ENCODE data around the gene RCHY1.
"Not testable (repeated sequence)": the region's sequence is repeated elsewhere in the genome, so short reads cannot be mapped to it uniquely, and the experiment has no call there.

DNA sequence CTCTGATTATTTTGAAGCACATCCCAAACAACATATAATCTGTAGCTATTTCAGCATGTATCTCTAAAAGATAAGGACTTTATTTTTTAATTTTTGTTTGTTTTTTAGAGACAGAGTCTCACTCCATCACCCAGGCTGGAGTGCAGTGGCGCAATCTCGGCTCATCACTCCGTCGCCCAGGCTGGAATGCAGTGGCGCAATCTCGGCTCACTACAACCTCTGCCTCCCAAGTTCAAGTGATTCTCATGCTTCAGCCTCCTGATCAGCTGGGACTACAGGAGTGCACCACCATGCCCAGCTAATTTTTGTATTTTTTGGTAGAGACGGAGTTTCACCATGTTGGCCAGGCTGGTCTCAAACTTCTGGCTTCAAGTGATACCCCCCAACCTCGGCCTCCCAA is 30.0 kb upstream of the RCHY1 start:
- TF ChIP-seq, protein P1, sequence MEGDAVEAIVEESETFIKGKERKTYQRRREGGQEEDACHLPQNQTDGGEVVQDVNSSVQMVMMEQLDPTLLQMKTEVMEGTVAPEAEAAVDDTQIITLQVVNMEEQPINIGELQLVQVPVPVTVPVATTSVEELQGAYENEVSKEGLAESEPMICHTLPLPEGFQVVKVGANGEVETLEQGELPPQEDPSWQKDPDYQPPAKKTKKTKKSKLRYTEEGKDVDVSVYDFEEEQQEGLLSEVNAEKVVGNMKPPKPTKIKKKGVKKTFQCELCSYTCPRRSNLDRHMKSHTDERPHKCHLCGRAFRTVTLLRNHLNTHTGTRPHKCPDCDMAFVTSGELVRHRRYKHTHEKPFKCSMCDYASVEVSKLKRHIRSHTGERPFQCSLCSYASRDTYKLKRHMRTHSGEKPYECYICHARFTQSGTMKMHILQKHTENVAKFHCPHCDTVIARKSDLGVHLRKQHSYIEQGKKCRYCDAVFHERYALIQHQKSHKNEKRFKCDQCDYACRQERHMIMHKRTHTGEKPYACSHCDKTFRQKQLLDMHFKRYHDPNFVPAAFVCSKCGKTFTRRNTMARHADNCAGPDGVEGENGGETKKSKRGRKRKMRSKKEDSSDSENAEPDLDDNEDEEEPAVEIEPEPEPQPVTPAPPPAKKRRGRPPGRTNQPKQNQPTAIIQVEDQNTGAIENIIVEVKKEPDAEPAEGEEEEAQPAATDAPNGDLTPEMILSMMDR (IDR thresholded peaks at IDR 0.05): not testable (repeated sequence)
- TF ChIP-seq TCF7L2, POLR2AphosphoS5 (IDR thresholded peaks at IDR 0.05; ENCODE audit: low read depth, low read length): not testable (repeated sequence)

Data from Panc1 (cell line).